ENCODE results near the gene MINDY2. TPM values are rescaled to one million over a fixed set of nuclear protein-coding genes. Genes with fewer than 3 reads are reported as not detected.

MINDY2 gene
- total RNA-seq (ENCODE audit: low replicate concordance): 15.4 and 25.0 TPM in 2 replicates

GRCh38 chr15:58770857-58771620, at the start of gene MINDY2:
Gene MINDY2, plus strand, starts transcription at chr15:58771302. Its CDS starts 94 bp downstream, at chr15:58771396.
- H3K4me1 ChIP-seq: peaks cover 5% of the 10 kb centered on the region
- DNase-seq (ENCODE audit: low spot score): peak; percentile 100
- peak within 1 kb of the TSS; percentile 98 for H3K4me3 Mint-ChIP-seq
- H3K9me3 ChIP-seq (ENCODE audit: low read depth): no peaks in the 10 kb centered on the region
- H3F3A ChIP-seq (ENCODE audit: low read depth): peaks cover 26% of the 10 kb centered on the region
- peaks cover 11% of the 10 kb centered on the region for H3K4me1 Mint-ChIP-seq
- no peaks in the 10 kb centered on the region for H3K36me3 ChIP-seq
- H3K27ac Mint-ChIP-seq: peak within 1 kb of the TSS; percentile 86
- peak within 1 kb of the TSS; percentile 80 for H3K4me3 ChIP-seq
- no peaks in the 10 kb centered on the region for H3K27me3 Mint-ChIP-seq (ENCODE audit: insufficient read depth, low read depth)
- no peaks in the 10 kb centered on the region for H3K9me3 Mint-ChIP-seq
- TF ChIP-seq EZH2 (IDR thresholded peaks at IDR 0.05) (no peak), CTCF (IDR thresholded peaks at IDR 0.05) (peak; percentile 45), EZH2phosphoT487 (IDR thresholded peaks at IDR 0.05) (no peak)
- peaks cover 4% of the 10 kb centered on the region for H3K27me3 ChIP-seq
- H3K27ac ChIP-seq: peak within 1 kb of the TSS; percentile 84
- no peaks in the 10 kb centered on the region for H4K20me1 ChIP-seq (ENCODE audit: low read depth)
- H2AFZ ChIP-seq (replicated peaks): peak within 1 kb of the TSS; percentile 84
- H3K36me3 Mint-ChIP-seq: no peaks in the 10 kb centered on the region
- peak within 1 kb of the TSS; percentile 62 for H3K9ac ChIP-seq
- peaks cover 42% of the 10 kb centered on the region for H3K79me2 ChIP-seq (ENCODE audit: low read depth)
- peak within 1 kb of the TSS; percentile 86 for H3K4me2 ChIP-seq

- TF ChIP-seq CTCF (IDR thresholded peaks at IDR 0.05) (no peak), EZH2 (IDR thresholded peaks at IDR 0.05) (no peak), EZH2phosphoT487 (IDR thresholded peaks at IDR 0.05) (no peak)
- Mint-ChIP-seq H3K27me3 (ENCODE audit: insufficient read depth, low read depth) (peaks cover 2% of the 10 kb centered on the region), H3K36me3 (peaks cover 29% of the 10 kb centered on the region), H3K27ac (no peak overlapping the region), H3K4me1 (peaks cover 2% of the 10 kb centered on the region), H3K4me3 (no peak overlapping the region), H3K9me3 (peaks cover 7% of the 10 kb centered on the region)
- Histone ChIP-seq H3K4me3 (no peak overlapping the region), H2AFZ (replicated peaks) (no peak overlapping the region), H3F3A (ENCODE audit: low read depth) (no peaks in the 10 kb centered on the region), H4K20me1 (ENCODE audit: low read depth) (peaks cover 50% of the 10 kb centered on the region), H3K9me3 (ENCODE audit: low read depth) (no peaks in the 10 kb centered on the region), H3K27ac (no peak overlapping the region), H3K79me2 (ENCODE audit: low read depth) (peaks cover 100% of the 10 kb centered on the region), H3K9ac (no peak overlapping the region), H3K27me3 (no peaks in the 10 kb centered on the region), H3K4me2 (no peak overlapping the region), H3K36me3 (no peaks in the 10 kb centered on the region), H3K4me1 (no peaks in the 10 kb centered on the region)
- DNase-seq (ENCODE audit: low spot score): no peak
These were observed 46.6 kb upstream of the MINDY2 start for GRCh38 chr15:58724466-58724865.

- Histone ChIP-seq H3K4me1 (no peaks in the 10 kb centered on the region), H3K9ac (no peak overlapping the region), H3K79me2 (ENCODE audit: low read depth) (peaks cover 100% of the 10 kb centered on the region), H3K27me3 (no peaks in the 10 kb centered on the region), H3K9me3 (ENCODE audit: low read depth) (no peaks in the 10 kb centered on the region), H3K36me3 (no peaks in the 10 kb centered on the region), H4K20me1 (ENCODE audit: low read depth) (peaks cover 57% of the 10 kb centered on the region), H2AFZ (replicated peaks) (no peak overlapping the region), H3K4me2 (no peak overlapping the region), H3K4me3 (no peak overlapping the region), H3F3A (ENCODE audit: low read depth) (no peaks in the 10 kb centered on the region), H3K27ac (no peak overlapping the region)
- H3K4me1 Mint-ChIP-seq: peaks cover 2% of the 10 kb centered on the region
- peaks cover 9% of the 10 kb centered on the region for H3K9me3 Mint-ChIP-seq
- no peak overlapping the region for H3K4me3 Mint-ChIP-seq
- no peak for DNase-seq (ENCODE audit: low spot score)
- peaks cover 2% of the 10 kb centered on the region for H3K27me3 Mint-ChIP-seq (ENCODE audit: insufficient read depth, low read depth)
- TF ChIP-seq EZH2 (IDR thresholded peaks at IDR 0.05) (no peak), EZH2phosphoT487 (IDR thresholded peaks at IDR 0.05) (no peak), CTCF (IDR thresholded peaks at IDR 0.05) (no peak)
- H3K36me3 Mint-ChIP-seq: peaks cover 33% of the 10 kb centered on the region
- H3K27ac Mint-ChIP-seq: no peak overlapping the region
These were observed 44.2 kb upstream of the MINDY2 start for GRCh38 chr15:58726867-58727266.

Measured in neural progenitor cell (in vitro differentiated cells).